Measurements from ENCODE around the gene SLC22A23.

SLC22A23 gene

GRCh38 chr6:3443221-3443515, 13.7 kb downstream of the SLC22A23 start:
- TF ChIP-seq, protein P1, sequence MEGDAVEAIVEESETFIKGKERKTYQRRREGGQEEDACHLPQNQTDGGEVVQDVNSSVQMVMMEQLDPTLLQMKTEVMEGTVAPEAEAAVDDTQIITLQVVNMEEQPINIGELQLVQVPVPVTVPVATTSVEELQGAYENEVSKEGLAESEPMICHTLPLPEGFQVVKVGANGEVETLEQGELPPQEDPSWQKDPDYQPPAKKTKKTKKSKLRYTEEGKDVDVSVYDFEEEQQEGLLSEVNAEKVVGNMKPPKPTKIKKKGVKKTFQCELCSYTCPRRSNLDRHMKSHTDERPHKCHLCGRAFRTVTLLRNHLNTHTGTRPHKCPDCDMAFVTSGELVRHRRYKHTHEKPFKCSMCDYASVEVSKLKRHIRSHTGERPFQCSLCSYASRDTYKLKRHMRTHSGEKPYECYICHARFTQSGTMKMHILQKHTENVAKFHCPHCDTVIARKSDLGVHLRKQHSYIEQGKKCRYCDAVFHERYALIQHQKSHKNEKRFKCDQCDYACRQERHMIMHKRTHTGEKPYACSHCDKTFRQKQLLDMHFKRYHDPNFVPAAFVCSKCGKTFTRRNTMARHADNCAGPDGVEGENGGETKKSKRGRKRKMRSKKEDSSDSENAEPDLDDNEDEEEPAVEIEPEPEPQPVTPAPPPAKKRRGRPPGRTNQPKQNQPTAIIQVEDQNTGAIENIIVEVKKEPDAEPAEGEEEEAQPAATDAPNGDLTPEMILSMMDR (IDR thresholded peaks at IDR 0.05; ENCODE audit: low read depth, low read length): no peak
- DNase-seq (ENCODE audit: extremely low read depth, low read depth): no peak

GRCh38 chr6:3442431-3443220, 14.2 kb downstream of the SLC22A23 start:
- TF ChIP-seq, protein P1 (IDR thresholded peaks at IDR 0.05; ENCODE audit: low read depth, low read length): no peak

GRCh38 chr6:3440911-3441310, 15.9 kb downstream of the SLC22A23 start:
- DNase-seq (ENCODE audit: extremely low read depth, low read depth): no peak
- TF ChIP-seq, protein P1 (IDR thresholded peaks at IDR 0.05; ENCODE audit: low read depth, low read length): no peak

More at GRCh38 chr6:3442431-3443220, 14.2 kb downstream of the SLC22A23 start:
- no peak for DNase-seq (ENCODE audit: extremely low read depth, low read depth)

GRCh38 chr6:3439961-3440360, 16.9 kb downstream of the SLC22A23 start:
- DNase-seq (ENCODE audit: extremely low read depth, low read depth): no peak
- TF ChIP-seq, protein P1 (IDR thresholded peaks at IDR 0.05; ENCODE audit: low read depth, low read length): no peak

DNA sequence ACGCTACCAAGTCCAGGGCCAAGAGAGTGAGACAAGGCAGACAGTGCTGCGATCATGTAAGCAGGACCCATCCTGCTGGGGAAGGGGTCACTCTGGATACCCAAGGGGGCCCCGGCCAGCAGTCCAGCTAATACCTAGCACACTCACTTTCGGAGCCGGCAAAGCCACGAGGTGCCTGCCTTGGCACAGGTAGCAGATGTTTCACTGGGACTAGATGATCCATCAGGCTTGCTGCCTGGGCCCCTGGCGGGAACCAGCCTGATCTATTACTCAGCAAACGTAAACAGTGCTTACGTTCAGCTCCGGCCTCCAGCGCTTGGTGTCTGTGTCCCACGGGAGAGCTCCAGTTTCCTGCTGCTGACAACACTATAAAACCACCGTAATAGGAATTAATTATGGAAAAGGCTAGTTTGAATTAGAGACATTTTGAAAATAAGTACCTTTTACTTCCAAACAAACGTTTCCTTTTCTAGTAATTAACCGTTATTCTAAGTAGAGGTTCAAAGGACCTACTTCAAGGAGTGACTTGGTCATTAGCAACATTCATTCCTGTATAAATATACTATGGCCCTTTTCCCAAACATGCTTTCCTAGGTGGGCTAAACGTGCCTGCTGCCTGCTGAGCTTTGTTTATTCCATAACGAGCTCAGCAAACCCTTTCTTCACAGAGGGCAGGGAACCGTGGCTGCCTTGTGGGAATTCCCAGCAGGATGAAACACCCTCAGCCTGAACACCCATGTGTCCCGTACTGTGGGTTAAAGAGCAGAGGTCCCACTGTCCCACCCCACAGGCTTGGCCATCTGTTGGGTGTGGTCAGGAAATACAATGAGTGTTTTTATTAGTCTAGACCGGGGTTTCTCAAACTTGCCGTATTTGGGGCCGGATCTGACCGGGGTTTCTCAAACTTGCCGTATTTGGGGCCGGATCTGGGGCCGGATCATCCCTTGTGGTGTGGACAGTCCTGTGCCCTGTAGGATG, 18.4 kb downstream of the SLC22A23 start:
- TF ChIP-seq, protein P1 (IDR thresholded peaks at IDR 0.05; ENCODE audit: low read depth, low read length): no peak

DNA sequence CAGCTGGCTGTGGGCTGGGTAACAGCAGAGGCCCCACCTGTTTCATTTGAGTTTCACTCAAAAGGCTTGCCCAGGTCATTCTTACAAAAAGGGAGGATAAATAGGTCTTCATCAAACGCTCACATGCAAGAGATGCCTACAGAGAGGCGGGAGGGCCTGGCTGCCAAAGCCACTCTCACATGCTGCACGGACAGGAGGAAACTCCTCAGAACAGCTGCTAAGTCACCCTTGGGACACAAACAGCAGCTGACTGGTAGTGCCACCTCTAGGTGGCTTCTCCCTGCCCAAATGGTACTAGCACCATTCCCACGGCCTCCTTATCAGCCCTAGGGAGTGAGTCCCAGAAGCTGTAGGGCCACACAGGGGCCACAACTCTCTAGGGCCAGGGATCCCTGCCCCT, 23.8 kb downstream of the SLC22A23 start:
- no peak for DNase-seq (ENCODE audit: extremely low read depth, low read depth)
- TF ChIP-seq, protein P1 (IDR thresholded peaks at IDR 0.05; ENCODE audit: low read depth, low read length): no peak

More for the DNA sequence above, 18.4 kb downstream of the SLC22A23 start:
- peak; percentile 54 for DNase-seq (ENCODE audit: extremely low read depth, low read depth)

GRCh38 chr6:3432416-3432815, 24.4 kb downstream of the SLC22A23 start:
- TF ChIP-seq, protein P1 (IDR thresholded peaks at IDR 0.05; ENCODE audit: low read depth, low read length): no peak
- DNase-seq (ENCODE audit: extremely low read depth, low read depth): no peak

Measured in AG09319 (cell line).